Natural killer cell (primary cell): ENCODE data around the gene TECTA. TPM values are rescaled to one million over a fixed set of nuclear protein-coding genes. Genes with fewer than 3 reads are reported as not detected.

ENCODE experiments used
- ATAC-seq, 3 donors: fragments of 150-1000 bp in 2 of 3; fragments of 200-7000 bp in 1 of 3; cut with Tn5 transposase; 1 replicate in 1 of 3; 2 replicates in 2 of 3; pipeline ENCODE4 v1.10.0; 2021; ENCODE audit warnings: mild to moderate bottlenecking in 2 of 3, moderate library complexity in 2 of 3
- DNase-seq, 2 donors: peaks; one replicate each; pipeline versions ENCODE4 v3.0.0 to v3.0.0-alpha.2; 2013 to 2021; ENCODE audit warnings: mixed read lengths in 1 of 2
- H3K27ac ChIP-seq: one replicate; pipeline ENCODE4 v1.5.1; 2013; ENCODE audit warnings: mild to moderate bottlenecking, low read length
- H3K27me3 ChIP-seq: one replicate; pipeline ENCODE4 v1.6.1; 2013; ENCODE audit warnings: low read length; ENCODE audit not compliant: control insufficient read depth, insufficient read depth
- H3K36me3 ChIP-seq: one replicate; pipeline ENCODE4 v1.6.1; 2013; ENCODE audit warnings: low read length; ENCODE audit not compliant: control insufficient read depth, insufficient read depth
- H3K4me1 ChIP-seq: one replicate; pipeline ENCODE4 v1.6.1; 2013; ENCODE audit warnings: low read length; ENCODE audit not compliant: control insufficient read depth, insufficient read depth
- H3K4me3 ChIP-seq: one replicate; pipeline ENCODE4 v1.5.1; 2013; ENCODE audit warnings: low read length
- H3K9me3 ChIP-seq: one replicate; pipeline ENCODE4 v1.6.1; 2013; ENCODE audit warnings: low read length; ENCODE audit not compliant: control insufficient read depth, insufficient read depth
- H3K27ac Mint-ChIP-seq, 2 donors: one replicate each; pipeline ENCODE4 v1.8.0; 2022; ENCODE audit warnings: mild to moderate bottlenecking in 2 of 2, mixed read lengths in 2 of 2, moderate library complexity in 1 of 2
- H3K27me3 Mint-ChIP-seq, 2 donors: one replicate each; pipeline ENCODE4 v1.8.0; 2022; ENCODE audit warnings: low read depth in 2 of 2, mixed read lengths in 2 of 2
- H3K36me3 Mint-ChIP-seq: one replicate; pipeline ENCODE4 v1.8.0; 2022; ENCODE audit warnings: mixed read lengths
- H3K4me1 Mint-ChIP-seq, 2 donors: one replicate each; pipeline ENCODE4 v1.8.0; 2022; ENCODE audit warnings: mixed read lengths in 2 of 2
- H3K4me3 Mint-ChIP-seq: one replicate; pipeline ENCODE4 v1.8.0; 2022; ENCODE audit warnings: mild to moderate bottlenecking, moderate library complexity, mixed read lengths
- H3K9me3 Mint-ChIP-seq, 2 donors: one replicate each; pipeline ENCODE4 v1.8.0; 2022; ENCODE audit warnings: mixed read lengths in 2 of 2
- CTCF ChIP-seq: fragments of 200-600 bp; IDR thresholded peaks from one replicate; pipeline ENCODE4 v1.8.0; 2022; ENCODE audit warnings: antibody characterized with exemption
- WGBS: methylation state at CpG from one replicate; pipeline ENCODE4 v1.1.7; 2013; ENCODE audit warnings: missing lambda C conversion rate; ENCODE audit not compliant: insufficient coverage; 5-methylcytosine and 5-hydroxymethylcytosine counted together
- intact Hi-C: fragments of 100-400 bp; cut with micrococcal nuclease; formaldehyde crosslinking; loops from one replicate; pipeline ENCODE4 v1.14.2; 2022
- total RNA-seq, 4 donors: library from RNA; stranded (reverse); fragments of 120-200 nt in 1 of 4; gene quantifications; one replicate each; pipeline versions ENCODE4 v1.2.3 to v1.2.4, GENCODE V29; 2013 to 2022

The TECTA gene
- total RNA-seq, 3 donors from 2014 or later (not counting 1 experiment from before 2014, with no cell fraction given): 0.50 to 0.57 (median 0.56) TPM

GRCh38 chr11:121134741-121135312 lies 33.8 kb downstream of the TECTA start:
- no peaks in the 10 kb centered on the region for H3K9me3 Mint-ChIP-seq
- intact Hi-C loops: no loop called here
- H3K27ac Mint-ChIP-seq: no peak overlapping the region
- Histone ChIP-seq H3K4me3 (no peak overlapping the region), H3K36me3 (no peaks in the 10 kb centered on the region), H3K9me3 (no peaks in the 10 kb centered on the region), H3K4me1 (no peaks in the 10 kb centered on the region), H3K27ac (no peak overlapping the region), H3K27me3 (no peaks in the 10 kb centered on the region)
- no peak for DNase-seq
- H3K4me3 Mint-ChIP-seq: no peak overlapping the region
- no peaks in the 10 kb centered on the region for H3K36me3 Mint-ChIP-seq
- no peaks in the 10 kb centered on the region for H3K4me1 Mint-ChIP-seq
- no peak for TF ChIP-seq CTCF
- ATAC-seq: no peak
- H3K27me3 Mint-ChIP-seq: peaks cover 0 to 2% of the 10 kb centered on the region in 2 donors
- 93% methylated on average over 10 of the region's 10 CpGs for WGBS

- Histone ChIP-seq H3K36me3 (no peaks in the 10 kb centered on the region), H3K4me3 (no peak overlapping the region), H3K27ac (no peak overlapping the region), H3K4me1 (no peaks in the 10 kb centered on the region), H3K9me3 (no peaks in the 10 kb centered on the region), H3K27me3 (no peaks in the 10 kb centered on the region)
- no peak for ATAC-seq
- intact Hi-C loops: no loop called here
- 96% methylated on average over 11 of the region's 11 CpGs for WGBS
- no peaks in the 10 kb centered on the region for H3K36me3 Mint-ChIP-seq
- no peaks in the 10 kb centered on the region for H3K4me1 Mint-ChIP-seq
- H3K9me3 Mint-ChIP-seq: no peaks in the 10 kb centered on the region
- no peak overlapping the region for H3K27ac Mint-ChIP-seq
- DNase-seq: no peak
- no peak for TF ChIP-seq CTCF
- peaks cover 0 to 2% of the 10 kb centered on the region in 2 donors for H3K27me3 Mint-ChIP-seq
- H3K4me3 Mint-ChIP-seq: no peak overlapping the region
Observed at GRCh38 chr11:121137005-121137404, 36.0 kb downstream of the TECTA start.

GRCh38 chr11:121138259-121138658 lies 37.2 kb downstream of the TECTA start:
- Histone ChIP-seq H3K4me3 (no peak overlapping the region), H3K36me3 (no peaks in the 10 kb centered on the region), H3K9me3 (no peaks in the 10 kb centered on the region), H3K4me1 (no peaks in the 10 kb centered on the region), H3K27me3 (no peaks in the 10 kb centered on the region), H3K27ac (no peak overlapping the region)
- no peaks in the 10 kb centered on the region for H3K9me3 Mint-ChIP-seq
- peaks cover 0 to 5% of the 10 kb centered on the region in 2 donors for H3K27me3 Mint-ChIP-seq
- no peaks in the 10 kb centered on the region for H3K36me3 Mint-ChIP-seq
- 88% methylated on average over 5 of the region's 5 CpGs for WGBS
- H3K4me1 Mint-ChIP-seq: no peaks in the 10 kb centered on the region
- DNase-seq (no peak), ATAC-seq (no peak)
- no peak overlapping the region for H3K27ac Mint-ChIP-seq
- intact Hi-C loops: no loop called here
- no peak overlapping the region for H3K4me3 Mint-ChIP-seq
- no peak for TF ChIP-seq CTCF

GRCh38 chr11:121140369-121140768 lies 39.3 kb downstream of the TECTA start:
- intact Hi-C loops: no loop called here
- no peak for DNase-seq
- no peak for TF ChIP-seq CTCF
- H3K4me1 Mint-ChIP-seq: no peaks in the 10 kb centered on the region
- Histone ChIP-seq H3K27ac (no peak overlapping the region), H3K36me3 (no peaks in the 10 kb centered on the region), H3K4me1 (no peaks in the 10 kb centered on the region), H3K27me3 (no peaks in the 10 kb centered on the region), H3K9me3 (no peaks in the 10 kb centered on the region), H3K4me3 (no peak overlapping the region)
- ATAC-seq: no peak
- H3K36me3 Mint-ChIP-seq: no peaks in the 10 kb centered on the region
- H3K9me3 Mint-ChIP-seq: no peaks in the 10 kb centered on the region
- WGBS: 61% methylated on average over 7 of the region's 8 CpGs
- no peak overlapping the region for H3K4me3 Mint-ChIP-seq
- peaks cover 0 to 5% of the 10 kb centered on the region in 2 donors for H3K27me3 Mint-ChIP-seq
- H3K27ac Mint-ChIP-seq: no peak overlapping the region
